Activated CD4-positive, alpha-beta T cell treated with anti-CD3 and anti-CD28 coated beads, Interleukin-2, amount 10 ng/mL, durations not matched to agents 7 days and 5 days (primary cell): ENCODE measurements around the gene LTB4R. TPM values are rescaled to one million over a fixed set of nuclear protein-coding genes. Genes with fewer than 3 reads are reported as not detected.
"Not testable (repeated sequence)": the region's sequence is repeated elsewhere in the genome, so short reads cannot be mapped to it uniquely, and the experiment has no call there.

Experiments
- CTCF ChIA-PET: fragments of 350-600 bp; sonication (Branson Sonifier 250); formaldehyde crosslinking; loops from one replicate; lab custom pipeline; 2021; ENCODE audit warnings: antibody characterized with exemption; lab: Charles Lee
- POLR2A ChIA-PET: fragments of 350-600 bp; sonication (Branson Sonifier 250); formaldehyde crosslinking; loops from one replicate; lab custom pipeline; 2021; ENCODE audit warnings: antibody characterized with exemption; lab: Charles Lee
- DNase-seq: peaks from one replicate; pipeline ENCODE4 v3.0.0-alpha.2; 2020
- H3K27ac Mint-ChIP-seq: one replicate; pipeline ENCODE4 v1.8.0; 2021; ENCODE audit warnings: mild to moderate bottlenecking, moderate library complexity, mixed read lengths
- H3K27me3 Mint-ChIP-seq: one replicate; pipeline ENCODE4 v1.8.0; 2021; ENCODE audit warnings: mixed read lengths
- H3K36me3 Mint-ChIP-seq: one replicate; pipeline ENCODE4 v1.8.0; 2021; ENCODE audit warnings: low read depth, mixed read lengths
- H3K4me1 Mint-ChIP-seq: one replicate; pipeline ENCODE4 v1.8.0; 2021; ENCODE audit warnings: mixed read lengths
- H3K4me3 Mint-ChIP-seq: one replicate; pipeline ENCODE4 v1.8.0; 2021; ENCODE audit warnings: mild to moderate bottlenecking, moderate library complexity, mixed read lengths
- H3K9me3 Mint-ChIP-seq: one replicate; pipeline ENCODE4 v1.8.0; 2021; ENCODE audit warnings: mixed read lengths
- total RNA-seq, 2 experiments: library from RNA; stranded (reverse); gene quantifications; one replicate each; pipeline ENCODE4 v1.2.3, GENCODE V29; 2021

LTB4R gene
- total RNA-seq, 2 experiments from 2014 or later, result 26.6 to 28.3 TPM

DNA sequence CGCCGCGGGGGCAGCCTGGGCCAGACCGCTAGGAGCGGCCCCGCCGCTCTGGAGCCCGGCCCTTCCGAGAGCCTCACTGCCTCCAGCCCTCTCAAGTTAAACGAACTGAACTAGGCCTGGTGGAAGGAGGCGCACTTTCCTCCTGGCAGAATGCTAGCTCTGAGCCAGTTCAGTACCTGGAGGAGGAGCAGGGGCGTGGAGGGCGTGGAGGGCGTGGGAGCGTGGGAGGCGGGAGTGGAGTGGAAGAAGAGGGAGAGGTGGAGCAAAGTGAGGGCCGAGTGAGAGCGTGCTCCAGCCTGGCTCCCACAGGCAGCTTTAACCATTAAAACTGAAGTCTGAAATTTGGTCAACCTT, 5.3 kb downstream of the LTB4R start:
- H3K4me3 Mint-ChIP-seq, result no peak overlapping the region
- no peak overlapping the region for H3K27ac Mint-ChIP-seq
- H3K4me1 Mint-ChIP-seq, result peaks cover 51% of the 10 kb centered on the region

DNA sequence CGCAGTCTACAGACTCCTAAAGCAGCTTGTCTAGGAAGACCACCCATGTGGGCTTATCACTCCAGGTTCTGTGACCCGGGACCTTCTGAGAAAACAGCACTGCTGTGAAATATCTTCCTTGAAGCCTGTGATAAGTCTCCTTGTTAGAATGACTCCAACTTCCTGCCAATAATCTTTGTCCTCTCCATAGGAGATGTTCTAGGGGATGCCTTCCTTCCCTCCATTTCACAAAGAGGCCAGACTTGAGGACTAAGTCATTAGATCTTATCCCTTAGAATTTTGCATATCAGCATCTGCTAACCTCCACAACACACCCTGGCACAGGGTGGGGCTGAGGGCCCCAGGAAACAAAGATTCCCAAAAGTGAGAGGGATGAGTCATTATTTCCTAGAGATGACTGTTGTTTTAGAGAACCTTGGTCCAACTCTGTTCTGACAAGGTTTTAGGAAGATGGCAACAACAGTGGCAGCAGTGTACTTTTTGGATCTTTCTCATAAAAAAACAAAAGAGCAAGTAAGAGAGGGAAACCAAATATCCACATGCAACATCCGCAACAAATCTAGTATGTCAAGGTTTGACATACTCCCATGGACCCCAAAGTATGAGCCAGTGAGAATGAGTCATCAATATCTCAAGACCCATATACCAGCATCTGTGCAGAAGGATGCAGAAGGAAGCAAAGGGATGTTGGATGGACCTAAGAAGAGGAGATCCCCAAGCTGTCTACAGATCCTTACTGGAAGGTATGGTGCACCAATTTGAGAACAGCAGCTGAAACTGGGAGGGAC, 6.0 kb downstream of the LTB4R start:
- peaks cover 8% of the 10 kb centered on the region for H3K27me3 Mint-ChIP-seq
- H3K4me1 Mint-ChIP-seq, result peaks cover 43% of the 10 kb centered on the region
- no peak overlapping the region for H3K27ac Mint-ChIP-seq
- POLR2A ChIA-PET, result no interaction called here
- no peak overlapping the region for H3K4me3 Mint-ChIP-seq
- CTCF ChIA-PET, result interaction anchor here (0.6 to 3.5 kb wide), 14 partner anchors 8 to 117 kb away, joined by 3 to 16 read pairs (median 4); partner anchors contain the start of genes CIDEB, LTB4R2, MDP1 and RIPK3
- H3K9me3 Mint-ChIP-seq, result no peaks in the 10 kb centered on the region
- H3K36me3 Mint-ChIP-seq, result peaks cover 23% of the 10 kb centered on the region
- DNase-seq, result no peak

More for the DNA sequence above, 5.3 kb downstream of the LTB4R start:
- H3K36me3 Mint-ChIP-seq, result peaks cover 27% of the 10 kb centered on the region
- no peaks in the 10 kb centered on the region for H3K9me3 Mint-ChIP-seq
- ChIA-PET POLR2A (no interaction called here), CTCF (interaction anchor here (0.6 to 1.3 kb wide), 4 partner anchors 9 to 118 kb away, joined by 3 to 9 read pairs (median 4); partner anchors contain the start of gene CIDEB)
- DNase-seq, result no peak
- peaks cover 8% of the 10 kb centered on the region for H3K27me3 Mint-ChIP-seq

DNA sequence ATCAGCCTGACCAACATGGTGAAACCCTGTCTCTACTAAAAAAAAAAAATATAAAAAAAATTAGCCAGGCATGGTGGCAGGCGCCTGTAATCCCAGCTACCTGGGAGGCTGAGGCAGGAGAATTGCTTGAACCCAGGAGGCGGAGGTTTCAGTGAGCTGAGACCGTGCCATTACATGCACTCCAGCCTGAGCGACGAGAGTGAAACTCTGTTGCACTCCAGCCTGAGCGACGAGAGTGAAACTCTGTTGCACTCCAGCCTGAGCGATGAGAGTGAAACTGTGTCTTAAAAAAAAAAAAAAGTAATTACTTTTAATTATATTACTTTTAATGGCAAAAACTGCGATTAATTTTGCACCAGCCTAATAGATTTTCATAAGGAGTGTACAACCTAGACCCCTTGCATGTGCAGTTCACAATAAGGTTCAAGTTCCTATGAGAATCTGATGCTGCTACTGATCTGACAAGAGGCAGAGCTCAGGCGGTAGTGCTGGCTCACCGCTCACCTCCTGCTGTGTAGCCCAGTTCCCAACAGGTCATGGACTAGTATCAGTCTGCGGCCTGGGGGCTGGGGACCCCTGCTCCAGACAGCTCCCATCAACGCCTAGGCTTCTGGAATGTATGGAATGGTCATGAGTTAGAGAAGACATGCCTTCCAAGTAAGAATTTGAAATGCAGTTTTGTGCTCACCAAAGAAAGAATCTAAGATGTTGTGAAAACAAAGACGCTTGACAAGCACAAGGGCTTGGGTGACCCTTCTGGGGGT, 10.1 kb downstream of the LTB4R start:
- no peak overlapping the region for H3K4me3 Mint-ChIP-seq

GRCh38 chr14:24322672-24323071, 11.4 kb downstream of the LTB4R start:
- no peak for DNase-seq
- H3K27ac Mint-ChIP-seq, result no peak overlapping the region
- H3K36me3 Mint-ChIP-seq, result peaks cover 1% of the 10 kb centered on the region
- peaks cover 9% of the 10 kb centered on the region for H3K4me1 Mint-ChIP-seq
- no peak overlapping the region for H3K4me3 Mint-ChIP-seq
- CTCF ChIA-PET, result interaction anchor here (0.9 to 13.5 kb wide), 6 partner anchors 10 to 109 kb away, joined by 3 to 136 read pairs (median 4); partner anchors contain the start of genes CIDEB, LTB4R and LTB4R2
- H3K9me3 Mint-ChIP-seq, result no peaks in the 10 kb centered on the region
- POLR2A ChIA-PET, result no interaction called here
- peaks cover 14% of the 10 kb centered on the region for H3K27me3 Mint-ChIP-seq

More for the DNA sequence above, 10.1 kb downstream of the LTB4R start:
- H3K27ac Mint-ChIP-seq, result no peak overlapping the region
- peaks cover 10% of the 10 kb centered on the region for H3K4me1 Mint-ChIP-seq
- POLR2A ChIA-PET, result no interaction called here
- H3K27me3 Mint-ChIP-seq, result peaks cover 14% of the 10 kb centered on the region
- DNase-seq, result no peak
- CTCF ChIA-PET, result interaction anchor here (0.6 to 13.5 kb wide), 6 partner anchors 8 to 110 kb away, joined by 3 to 136 read pairs (median 4); partner anchors contain the start of genes CIDEB, LTB4R and LTB4R2
- H3K36me3 Mint-ChIP-seq, result peaks cover 1% of the 10 kb centered on the region
- H3K9me3 Mint-ChIP-seq, result no peaks in the 10 kb centered on the region

GRCh38 chr14:24323341-24323740, 12.0 kb downstream of the LTB4R start:
- no peaks in the 10 kb centered on the region for H3K9me3 Mint-ChIP-seq
- H3K27me3 Mint-ChIP-seq, result peaks cover 14% of the 10 kb centered on the region
- H3K27ac Mint-ChIP-seq, result no peak overlapping the region
- DNase-seq, result no peak
- ChIA-PET POLR2A (no interaction called here), CTCF (interaction anchor here (0.7 to 13.5 kb wide), 5 partner anchors 10 to 108 kb away, joined by 3 to 136 read pairs (median 4); partner anchors contain the start of genes CIDEB, LTB4R, LTB4R2 and TINF2)
- no peak overlapping the region for H3K4me3 Mint-ChIP-seq
- no peaks in the 10 kb centered on the region for H3K36me3 Mint-ChIP-seq
- peaks cover 11% of the 10 kb centered on the region for H3K4me1 Mint-ChIP-seq

DNA sequence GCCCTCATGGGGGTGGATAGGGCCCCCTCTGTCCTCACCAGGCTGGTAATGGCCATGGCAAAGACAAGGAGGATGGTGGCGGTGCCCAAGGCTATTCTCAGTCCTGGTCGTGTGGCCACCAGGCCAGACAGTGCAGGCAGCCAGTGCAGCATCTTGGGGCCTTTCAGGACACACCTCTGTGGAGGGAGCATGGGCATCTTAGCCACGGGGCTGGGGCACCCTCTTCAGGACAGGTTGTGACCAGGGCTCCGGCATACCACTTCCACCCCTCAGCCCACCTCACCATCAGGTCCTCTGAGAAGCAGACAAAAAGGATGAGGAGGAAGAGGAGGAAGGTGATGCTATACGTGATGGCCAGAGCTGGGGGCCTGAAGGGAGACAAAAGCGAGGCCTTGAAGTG, 12.7 kb downstream of the LTB4R start:
- Mint-ChIP-seq H3K36me3 (no peaks in the 10 kb centered on the region), H3K27ac (no peak overlapping the region), H3K4me3 (no peak overlapping the region), H3K9me3 (no peaks in the 10 kb centered on the region), H3K27me3 (peaks cover 14% of the 10 kb centered on the region), H3K4me1 (peaks cover 16% of the 10 kb centered on the region)
- POLR2A ChIA-PET, result no interaction called here
- CTCF ChIA-PET, result interaction anchor here (0.6 to 13.5 kb wide), 5 partner anchors 9 to 113 kb away, joined by 3 to 136 read pairs (median 3); partner anchors contain the start of genes CIDEB, LTB4R, LTB4R2 and TINF2
- no peak for DNase-seq

- no peak overlapping the region for H3K27ac Mint-ChIP-seq
- no peaks in the 10 kb centered on the region for H3K36me3 Mint-ChIP-seq
- peaks cover 27% of the 10 kb centered on the region for H3K4me1 Mint-ChIP-seq
- DNase-seq, result no peak
- CTCF ChIA-PET, result interaction anchor here (1.0 to 13.5 kb wide), 6 partner anchors 8 to 112 kb away, joined by 3 to 136 read pairs (median 6); partner anchors contain the start of genes CIDEB, LTB4R, LTB4R2 and RIPK3
- H3K27me3 Mint-ChIP-seq, result peaks cover 9% of the 10 kb centered on the region
- H3K9me3 Mint-ChIP-seq, result no peaks in the 10 kb centered on the region
- H3K4me3 Mint-ChIP-seq, result no peak overlapping the region
- POLR2A ChIA-PET, result interaction anchor here (0.7 kb wide), 1 partner anchor 83 kb away, joined by 4 read pairs; the partner anchor contains the start of gene TINF2
Measured at GRCh38 chr14:24325041-24325530, 13.8 kb downstream of the LTB4R start.

DNA sequence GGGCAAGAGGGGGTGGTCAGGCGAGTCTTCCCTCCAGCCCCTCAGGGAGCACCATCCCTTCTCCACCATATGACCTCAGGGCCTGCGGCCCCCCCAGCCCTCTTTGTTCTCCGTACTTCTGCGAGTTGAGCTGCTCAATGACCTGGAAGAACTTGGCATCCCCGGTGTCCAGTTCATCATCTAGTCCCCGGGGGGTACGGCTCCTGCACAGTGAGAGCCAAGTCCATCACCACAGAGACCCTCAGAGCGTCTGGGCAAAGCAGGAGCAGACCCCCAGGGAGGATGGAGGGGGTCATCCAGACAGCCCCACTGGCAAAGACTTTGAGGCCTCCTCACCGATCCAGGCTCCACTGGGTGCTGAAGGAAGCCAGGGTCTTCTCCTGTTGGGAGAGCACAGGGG, 14.7 kb downstream of the LTB4R start:
- Mint-ChIP-seq H3K4me1 (peaks cover 28% of the 10 kb centered on the region), H3K36me3 (no peaks in the 10 kb centered on the region), H3K4me3 (no peak overlapping the region), H3K27me3 (peaks cover 10% of the 10 kb centered on the region), H3K27ac (no peak overlapping the region), H3K9me3 (no peaks in the 10 kb centered on the region)
- POLR2A ChIA-PET, result interaction anchor here (0.7 kb wide), 1 partner anchor 84 kb away, joined by 4 read pairs; the partner anchor contains the start of gene TINF2
- CTCF ChIA-PET, result interaction anchor here (1.4 to 13.5 kb wide), 4 partner anchors 14 to 111 kb away, joined by 3 to 136 read pairs (median 9); partner anchors contain the start of genes CIDEB, LTB4R, LTB4R2 and RIPK3
- DNase-seq, result no peak

DNA sequence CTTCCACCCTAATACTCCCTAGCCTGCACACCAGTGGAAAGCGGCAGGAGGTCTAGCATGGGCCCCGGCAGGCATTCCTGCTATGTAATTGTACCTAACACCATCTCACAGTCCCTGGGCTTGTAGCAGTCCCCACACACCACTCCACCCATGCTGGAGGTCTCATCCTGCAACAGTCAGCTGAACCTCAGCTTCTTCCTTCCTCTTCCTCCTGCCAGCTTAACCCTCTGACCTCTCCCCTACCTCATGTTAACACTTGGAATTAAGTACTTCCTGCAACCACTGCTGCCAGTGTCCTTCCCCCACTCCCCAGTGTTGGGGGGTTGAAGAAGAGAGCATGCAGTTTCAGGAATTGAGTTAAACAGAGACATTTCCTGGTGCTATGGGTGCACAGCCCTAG, 16.0 kb downstream of the LTB4R start:
- Mint-ChIP-seq H3K27me3 (peaks cover 17% of the 10 kb centered on the region), H3K4me3 (no peak overlapping the region), H3K9me3 (no peaks in the 10 kb centered on the region), H3K4me1 (peaks cover 40% of the 10 kb centered on the region), H3K27ac (peak overlapping the region; percentile 77), H3K36me3 (no peaks in the 10 kb centered on the region)
- CTCF ChIA-PET, result interaction anchor here (0.6 to 13.5 kb wide), 6 partner anchors 8 to 109 kb away, joined by 3 to 136 read pairs (median 9); partner anchors contain the start of genes CIDEB, LTB4R, LTB4R2 and RIPK3
- POLR2A ChIA-PET, result no interaction called here
- DNase-seq, result no peak

- CTCF ChIA-PET, result interaction anchor here (1.4 to 13.5 kb wide), 7 partner anchors 9 to 109 kb away, joined by 4 to 136 read pairs (median 9); partner anchors contain the start of genes CIDEB, LTB4R, LTB4R2 and RIPK3
- H3K4me3 Mint-ChIP-seq, H3K36me3 Mint-ChIP-seq, H3K27ac Mint-ChIP-seq, DNase-seq, H3K9me3 Mint-ChIP-seq, POLR2A ChIA-PET: not testable (repeated sequence)
- H3K4me1 Mint-ChIP-seq, result peaks cover 44% of the 10 kb centered on the region
- H3K27me3 Mint-ChIP-seq, result peaks cover 19% of the 10 kb centered on the region
Measured at GRCh38 chr14:24327914-24328313, 16.6 kb downstream of the LTB4R start.

GRCh38 chr14:24329073-24329663, 17.9 kb downstream of the LTB4R start:
- no peak for DNase-seq
- Mint-ChIP-seq H3K36me3 (no peaks in the 10 kb centered on the region), H3K27me3 (peaks cover 25% of the 10 kb centered on the region), H3K27ac (peak overlapping the region; percentile 38), H3K4me1 (peaks cover 53% of the 10 kb centered on the region), H3K4me3 (no peak overlapping the region), H3K9me3 (no peaks in the 10 kb centered on the region)
- CTCF ChIA-PET, result interaction anchor here (0.8 to 13.5 kb wide), 8 partner anchors 8 to 108 kb away, joined by 3 to 136 read pairs (median 7); partner anchors contain the start of genes CBLN3, CIDEB, KHNYN and LTB4R
- POLR2A ChIA-PET, result no interaction called here
